T-helper 2 cell treated with Interferon-gamma antibody and Interleukin-4, amounts not matched to agents 5 μg/mL and 100 μg/mL, for 36 hours (primary cell): ENCODE measurements around the gene PRR5L.

Source experiments
- DNase-seq: peaks from one replicate; pipeline ENCODE4 v3.0.0; 2021; ENCODE audit warnings: low spot score
- H3K27ac Mint-ChIP-seq: one replicate; pipeline ENCODE4 v1.8.0; 2021; ENCODE audit warnings: mild to moderate bottlenecking, mixed read lengths
- H3K27me3 Mint-ChIP-seq: one replicate; pipeline ENCODE4 v1.8.0; 2021; ENCODE audit warnings: low read depth, mixed read lengths
- H3K36me3 Mint-ChIP-seq: one replicate; pipeline ENCODE4 v1.8.0; 2021; ENCODE audit warnings: low read depth, mixed read lengths
- H3K4me1 Mint-ChIP-seq: one replicate; pipeline ENCODE4 v1.8.0; 2021; ENCODE audit warnings: low read depth, mixed read lengths
- H3K4me3 Mint-ChIP-seq: one replicate; pipeline ENCODE4 v1.8.0; 2022; ENCODE audit warnings: mild to moderate bottlenecking, moderate library complexity, mixed read lengths
- H3K9me3 Mint-ChIP-seq: one replicate; pipeline ENCODE4 v1.8.0; 2021; ENCODE audit warnings: mixed read lengths

Gene PRR5L

GRCh38 chr11:36346562-36347383, 50.7 kb downstream of the PRR5L start:
- H3K4me3 Mint-ChIP-seq = no peak overlapping the region
- H3K36me3 Mint-ChIP-seq = no peaks in the 10 kb centered on the region
- H3K9me3 Mint-ChIP-seq = no peaks in the 10 kb centered on the region
- peaks cover 34% of the 10 kb centered on the region for H3K27me3 Mint-ChIP-seq
- H3K4me1 Mint-ChIP-seq = peaks cover 10% of the 10 kb centered on the region
- DNase-seq = no peak
- no peak overlapping the region for H3K27ac Mint-ChIP-seq

GRCh38 chr11:36347384-36347906, 51.4 kb downstream of the PRR5L start:
- Mint-ChIP-seq H3K36me3 (no peaks in the 10 kb centered on the region), H3K4me3 (no peak overlapping the region), H3K9me3 (no peaks in the 10 kb centered on the region), H3K27me3 (peaks cover 32% of the 10 kb centered on the region), H3K27ac (no peak overlapping the region), H3K4me1 (peaks cover 14% of the 10 kb centered on the region)
- no peak for DNase-seq

GRCh38 chr11:36349351-36350136, 53.5 kb downstream of the PRR5L start:
- no peak overlapping the region for H3K4me3 Mint-ChIP-seq
- H3K9me3 Mint-ChIP-seq = no peaks in the 10 kb centered on the region
- H3K4me1 Mint-ChIP-seq = peaks cover 27% of the 10 kb centered on the region
- DNase-seq = no peak
- no peaks in the 10 kb centered on the region for H3K36me3 Mint-ChIP-seq
- H3K27ac Mint-ChIP-seq = peak overlapping the region; percentile 9
- H3K27me3 Mint-ChIP-seq = peaks cover 26% of the 10 kb centered on the region

- H3K27ac Mint-ChIP-seq = no peak overlapping the region
- DNase-seq = peak; percentile 18
- no peak overlapping the region for H3K4me3 Mint-ChIP-seq
- no peaks in the 10 kb centered on the region for H3K9me3 Mint-ChIP-seq
- peaks cover 32% of the 10 kb centered on the region for H3K4me1 Mint-ChIP-seq
- H3K36me3 Mint-ChIP-seq = no peaks in the 10 kb centered on the region
- peaks cover 25% of the 10 kb centered on the region for H3K27me3 Mint-ChIP-seq
These were observed 54.0 kb downstream of the PRR5L start for GRCh38 chr11:36350137-36350513.

- H3K4me3 Mint-ChIP-seq = no peak overlapping the region
- H3K9me3 Mint-ChIP-seq = no peaks in the 10 kb centered on the region
- peaks cover 45% of the 10 kb centered on the region for H3K4me1 Mint-ChIP-seq
- peaks cover 25% of the 10 kb centered on the region for H3K27me3 Mint-ChIP-seq
- peak overlapping the region; percentile 22 for H3K27ac Mint-ChIP-seq
- H3K36me3 Mint-ChIP-seq = no peaks in the 10 kb centered on the region
- peak; percentile 71 for DNase-seq
These were observed 56.8 kb downstream of the PRR5L start for GRCh38 chr11:36352922-36353321.

GRCh38 chr11:36354221-36355003, 58.3 kb downstream of the PRR5L start:
- Mint-ChIP-seq H3K9me3 (no peaks in the 10 kb centered on the region), H3K36me3 (no peaks in the 10 kb centered on the region), H3K4me1 (peaks cover 51% of the 10 kb centered on the region), H3K27ac (peak overlapping the region; percentile 19), H3K4me3 (peak overlapping the region; percentile 35), H3K27me3 (peaks cover 25% of the 10 kb centered on the region)
- DNase-seq = peak; percentile 20

- H3K4me1 Mint-ChIP-seq = peaks cover 63% of the 10 kb centered on the region
- no peak overlapping the region for H3K4me3 Mint-ChIP-seq
- peaks cover 20% of the 10 kb centered on the region for H3K27me3 Mint-ChIP-seq
- H3K36me3 Mint-ChIP-seq = no peaks in the 10 kb centered on the region
- no peak overlapping the region for H3K27ac Mint-ChIP-seq
- DNase-seq = no peak
- no peaks in the 10 kb centered on the region for H3K9me3 Mint-ChIP-seq
These were observed 60.1 kb downstream of the PRR5L start for GRCh38 chr11:36356201-36356600.

- H3K4me3 Mint-ChIP-seq = no peak overlapping the region
- DNase-seq = no peak
- no peak overlapping the region for H3K27ac Mint-ChIP-seq
- H3K36me3 Mint-ChIP-seq = no peaks in the 10 kb centered on the region
- no peaks in the 10 kb centered on the region for H3K9me3 Mint-ChIP-seq
- H3K4me1 Mint-ChIP-seq = peaks cover 65% of the 10 kb centered on the region
- H3K27me3 Mint-ChIP-seq = peaks cover 19% of the 10 kb centered on the region
These were observed 61.7 kb downstream of the PRR5L start for GRCh38 chr11:36357831-36358230.

GRCh38 chr11:36358436-36358835, 62.3 kb downstream of the PRR5L start:
- Mint-ChIP-seq H3K4me3 (no peak overlapping the region), H3K4me1 (peaks cover 64% of the 10 kb centered on the region), H3K27ac (no peak overlapping the region), H3K36me3 (no peaks in the 10 kb centered on the region), H3K27me3 (peaks cover 17% of the 10 kb centered on the region), H3K9me3 (no peaks in the 10 kb centered on the region)
- no peak for DNase-seq

GRCh38 chr11:36360318-36360717, 64.2 kb downstream of the PRR5L start:
- Mint-ChIP-seq H3K9me3 (no peaks in the 10 kb centered on the region), H3K27ac (no peak overlapping the region), H3K4me3 (peak overlapping the region; percentile 23)

GRCh38 chr11:36360826-36361415, 64.8 kb downstream of the PRR5L start:
- Mint-ChIP-seq H3K4me3 (peak overlapping the region; percentile 23), H3K36me3 (no peaks in the 10 kb centered on the region), H3K4me1 (peaks cover 49% of the 10 kb centered on the region), H3K27ac (no peak overlapping the region), H3K27me3 (peaks cover 26% of the 10 kb centered on the region), H3K9me3 (no peaks in the 10 kb centered on the region)
- no peak for DNase-seq

More at GRCh38 chr11:36360318-36360717, 64.2 kb downstream of the PRR5L start:
- Mint-ChIP-seq H3K4me1 (peaks cover 51% of the 10 kb centered on the region), H3K27me3 (peaks cover 26% of the 10 kb centered on the region), H3K36me3 (no peaks in the 10 kb centered on the region)
- DNase-seq = no peak

- Mint-ChIP-seq H3K4me1 (peaks cover 49% of the 10 kb centered on the region), H3K9me3 (no peaks in the 10 kb centered on the region), H3K27ac (no peak overlapping the region), H3K27me3 (peaks cover 31% of the 10 kb centered on the region), H3K36me3 (no peaks in the 10 kb centered on the region), H3K4me3 (peak overlapping the region; percentile 57)
- DNase-seq = no peak
These were observed 65.4 kb downstream of the PRR5L start for GRCh38 chr11:36361472-36361871.

GRCh38 chr11:36361901-36362391, 65.9 kb downstream of the PRR5L start:
- DNase-seq = no peak
- Mint-ChIP-seq H3K27ac (no peak overlapping the region), H3K27me3 (peaks cover 34% of the 10 kb centered on the region), H3K9me3 (no peaks in the 10 kb centered on the region), H3K4me1 (peaks cover 47% of the 10 kb centered on the region), H3K4me3 (peak overlapping the region; percentile 57), H3K36me3 (no peaks in the 10 kb centered on the region)
